HG03558 (cell line): ENCODE results near the gene PRPF6.
"Not testable (repeated sequence)": the region's sequence is repeated elsewhere in the genome, so short reads cannot be mapped to it uniquely, and the experiment has no call there.

ENCODE experiments used
- ATAC-seq: cut with Tn5 transposase; IDR thresholded peaks from one replicate; pipeline ENCODE4 v1.9.1; 2021; ENCODE audit warnings: moderate number of reproducible peaks; ENCODE audit not compliant: unreplicated experiment; ENCODE audit errors: extremely low read depth

PRPF6 gene

GRCh38 chr20:63960654-63961621 lies 20.0 kb upstream of the PRPF6 start:
- ATAC-seq = not testable (repeated sequence)

GRCh38 chr20:63961664-63962425 lies 19.1 kb upstream of the PRPF6 start:
- ATAC-seq = no peak

- ATAC-seq = no peak
Observed at GRCh38 chr20:63962426-63963347, 18.2 kb upstream of the PRPF6 start.

GRCh38 chr20:63963348-63963741 lies 17.6 kb upstream of the PRPF6 start:
- ATAC-seq = no peak

- ATAC-seq = no peak
Observed at GRCh38 chr20:63963784-63964301, 17.1 kb upstream of the PRPF6 start.

- ATAC-seq = no peak
Observed at GRCh38 chr20:63964412-63964811, 16.5 kb upstream of the PRPF6 start.

- no peak for ATAC-seq
Observed at GRCh38 chr20:63966172-63966943, 14.6 kb upstream of the PRPF6 start.

- ATAC-seq = no peak
Observed at GRCh38 chr20:63966944-63967322, 14.0 kb upstream of the PRPF6 start.

GRCh38 chr20:63967330-63968135 lies 13.4 kb upstream of the PRPF6 start:
- ATAC-seq = no peak

- ATAC-seq = no peak
Observed at GRCh38 chr20:63968136-63968927, 12.6 kb upstream of the PRPF6 start.

- no peak for ATAC-seq
Observed at GRCh38 chr20:63968928-63969760, 11.8 kb upstream of the PRPF6 start.

GRCh38 chr20:63969838-63970713 lies 10.9 kb upstream of the PRPF6 start, which contains the start of gene ZNF512B:
Gene ZNF512B (minus strand): TSS chr20:63969930. CDS start chr20:63967950, 1,980 bp downstream.
- ATAC-seq = no peak

GRCh38 chr20:63970714-63971431 lies 10.1 kb upstream of the PRPF6 start:
- ATAC-seq = no peak

GRCh38 chr20:63971960-63972311 lies 9.0 kb upstream of the PRPF6 start:
- not testable (repeated sequence) for ATAC-seq
